ENCODE data around the gene NBR1.
"Not testable (repeated sequence)": the region's sequence is repeated elsewhere in the genome, so short reads cannot be mapped to it uniquely, and the experiment has no call there.

Gene NBR1

DNA sequence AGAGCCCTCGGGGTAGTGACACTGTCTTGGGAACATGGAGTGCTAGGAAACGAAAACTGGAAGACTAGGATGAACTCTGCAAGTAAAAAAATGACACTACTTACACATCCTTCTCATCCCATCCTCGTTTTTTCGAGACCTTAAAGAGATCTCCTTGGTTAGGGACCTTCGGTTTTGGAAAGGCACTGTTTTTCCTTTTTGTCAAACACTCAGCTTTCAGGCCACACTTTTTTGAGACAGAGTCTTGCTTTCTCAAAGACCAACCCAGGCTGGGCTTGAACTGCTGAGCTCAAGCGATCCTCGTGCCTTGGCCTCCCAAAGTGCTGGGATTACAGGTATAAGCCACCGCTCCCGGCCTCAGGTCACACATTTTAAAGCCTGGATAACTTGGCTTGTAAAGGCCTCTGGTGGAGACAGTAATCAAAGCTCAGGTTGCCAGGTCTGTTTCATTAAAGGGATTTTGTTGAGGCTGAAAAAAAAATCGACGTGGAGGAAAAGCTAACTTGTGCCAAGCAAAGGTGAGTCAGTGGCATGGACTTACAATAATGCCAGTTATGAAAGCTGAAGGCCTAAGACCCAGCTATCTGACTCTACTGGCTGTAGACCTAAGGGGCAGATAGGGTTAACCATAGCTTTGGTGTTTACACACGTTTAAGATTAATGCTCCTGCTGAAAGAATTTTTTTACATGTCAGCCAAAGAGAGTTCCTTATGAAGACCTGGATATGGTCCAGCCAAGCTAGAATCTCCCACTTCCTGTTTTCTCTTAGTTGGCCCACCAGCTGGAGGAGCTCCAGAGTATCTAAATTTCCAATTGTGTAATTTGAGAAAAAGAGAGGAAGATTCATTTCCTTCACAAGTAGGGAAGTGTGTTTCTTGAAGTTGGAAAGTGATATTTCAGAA lies 823 bp downstream of the NBR1 start:
- Mint-ChIP-seq H3K36me3 (peaks cover 11% of the 10 kb centered on the region), H3K27ac (no peak overlapping the region), H3K9me3 (no peaks in the 10 kb centered on the region), H3K4me1 (peaks cover 17% of the 10 kb centered on the region), H3K27me3 (no peaks in the 10 kb centered on the region), H3K4me3 (no peak overlapping the region)
- ATAC-seq (ENCODE audit: low read depth) (no peak), DNase-seq (ENCODE audit: low spot score in 2 of 2) (peak; percentile 20 to 21)

DNA sequence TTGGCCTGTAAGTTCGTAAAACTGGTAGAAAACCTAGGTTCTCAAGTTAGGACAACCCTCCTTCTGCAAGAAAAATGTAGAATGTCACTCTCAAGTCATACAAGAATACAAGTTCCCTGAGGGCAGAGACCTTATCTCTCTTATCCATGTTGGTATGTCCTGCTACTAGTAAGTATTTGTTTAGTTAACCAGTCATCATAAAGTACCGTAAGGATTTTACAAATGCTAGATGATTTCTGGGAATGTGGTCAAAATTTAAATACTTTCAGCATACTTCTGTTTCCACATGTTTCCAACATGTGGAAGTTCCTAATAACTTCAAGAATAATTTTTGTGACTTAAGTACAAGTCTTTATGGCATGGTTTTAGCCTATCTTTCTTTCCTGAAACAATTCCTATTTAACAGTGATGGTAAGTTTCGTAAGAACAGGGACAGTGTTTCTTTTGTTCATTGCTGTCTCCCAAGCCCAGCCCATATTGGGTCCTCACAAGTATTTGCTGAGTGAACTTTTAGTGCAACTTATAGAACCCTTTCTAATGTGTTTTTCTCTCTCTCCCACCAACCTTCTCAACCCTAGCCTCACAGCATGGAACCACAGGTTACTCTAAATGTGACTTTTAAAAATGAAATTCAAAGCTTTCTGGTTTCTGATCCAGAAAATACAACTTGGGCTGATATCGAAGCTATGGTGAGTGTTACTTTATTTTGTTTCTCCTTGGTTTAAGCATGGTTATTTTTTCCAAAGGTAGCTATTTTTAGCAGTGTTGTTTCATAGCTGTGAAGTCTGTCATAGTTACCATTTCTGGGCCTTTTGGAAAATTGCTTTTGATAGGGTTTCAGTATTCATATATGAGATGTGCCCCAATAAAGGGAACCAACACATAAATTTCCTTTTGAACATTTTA lies 4.5 kb downstream of the NBR1 start:
- DNase-seq (ENCODE audit: low spot score in 2 of 2) (no peak), ATAC-seq (ENCODE audit: low read depth) (no peak)
- H3K27ac Mint-ChIP-seq, result peak overlapping the region; percentile 85
- no peak overlapping the region for H3K4me3 Mint-ChIP-seq
- no peaks in the 10 kb centered on the region for H3K27me3 Mint-ChIP-seq
- H3K9me3 Mint-ChIP-seq, result no peaks in the 10 kb centered on the region
- H3K4me1 Mint-ChIP-seq, result peaks cover 17% of the 10 kb centered on the region
- H3K36me3 Mint-ChIP-seq, result peaks cover 20% of the 10 kb centered on the region

DNA sequence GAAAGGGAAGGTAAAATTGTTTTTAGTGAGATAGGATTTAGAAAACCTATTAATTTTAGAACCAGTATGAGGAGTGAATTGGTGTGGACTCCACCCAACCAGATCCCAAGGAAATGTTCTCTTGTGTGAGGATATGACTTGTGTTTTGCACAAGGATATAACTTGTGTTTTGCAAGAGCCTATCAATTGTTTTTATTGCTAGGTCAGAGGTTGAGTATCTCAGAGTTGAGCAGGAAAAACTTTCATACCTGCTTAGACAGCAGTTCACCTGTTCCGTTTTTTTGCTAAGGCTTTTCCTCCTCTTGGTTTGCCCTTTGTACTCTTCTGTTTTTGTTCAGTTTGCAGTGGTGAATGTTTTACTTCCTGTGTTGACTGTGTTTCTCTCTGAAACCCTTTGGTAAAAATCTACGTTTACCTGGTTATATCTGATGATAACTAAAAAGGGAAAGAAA lies 5.1 kb downstream of the NBR1 start:
- ATAC-seq (ENCODE audit: low read depth) (no peak), DNase-seq (ENCODE audit: low spot score in 2 of 2) (no peak)
- no peaks in the 10 kb centered on the region for H3K27me3 Mint-ChIP-seq
- H3K4me1 Mint-ChIP-seq, result peaks cover 17% of the 10 kb centered on the region
- H3K4me3 Mint-ChIP-seq, result no peak overlapping the region
- H3K36me3 Mint-ChIP-seq, result peaks cover 22% of the 10 kb centered on the region
- H3K27ac Mint-ChIP-seq, result peak overlapping the region; percentile 85
- no peaks in the 10 kb centered on the region for H3K9me3 Mint-ChIP-seq

DNA sequence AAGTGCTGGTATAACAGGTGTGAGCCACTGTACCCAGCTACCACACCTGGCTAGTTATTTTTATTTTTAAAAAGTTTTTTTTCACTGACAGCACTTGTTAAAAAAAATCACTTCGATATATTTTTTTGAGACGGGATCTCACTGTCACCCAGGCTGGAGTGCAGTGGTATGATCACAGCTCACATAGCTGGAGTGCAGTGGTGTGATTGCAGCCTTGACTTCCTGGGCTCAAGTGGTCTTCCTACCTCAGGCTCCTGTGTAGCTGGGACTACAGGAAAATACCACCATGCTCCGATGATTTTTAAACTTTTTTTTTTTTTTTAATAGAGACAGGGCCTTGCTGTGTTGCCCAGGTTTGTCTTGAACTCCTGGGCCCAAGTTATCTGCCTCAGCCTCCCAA lies 12.9 kb downstream of the NBR1 start:
- ATAC-seq (ENCODE audit: low read depth) (no peak), DNase-seq (ENCODE audit: low spot score in 2 of 2) (no peak)
- Mint-ChIP-seq H3K27ac (no peak overlapping the region), H3K9me3 (no peaks in the 10 kb centered on the region), H3K4me1 (no peaks in the 10 kb centered on the region), H3K36me3 (peaks cover 14% of the 10 kb centered on the region), H3K4me3 (no peak overlapping the region), H3K27me3 (no peaks in the 10 kb centered on the region)

DNA sequence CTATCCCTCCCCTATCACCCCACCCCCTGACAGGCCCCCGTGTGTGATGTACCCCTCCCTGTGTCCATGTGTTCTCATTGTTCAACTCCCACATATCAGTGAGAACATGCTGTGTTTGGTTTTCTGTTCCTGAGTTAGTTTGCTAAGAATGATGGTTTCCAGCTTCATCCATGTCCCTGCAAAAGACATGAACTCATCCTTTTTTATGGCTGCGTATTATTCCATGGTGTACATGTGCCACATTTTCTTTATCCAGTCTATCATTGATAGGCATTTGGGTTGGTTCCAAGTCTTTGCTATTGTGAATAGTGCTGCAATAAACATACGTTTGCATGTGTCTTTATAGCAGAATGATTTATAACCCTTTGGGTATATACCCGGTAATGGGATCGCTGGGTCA lies 15.6 kb downstream of the NBR1 start:
- H3K27ac Mint-ChIP-seq; ATAC-seq (ENCODE audit: low read depth); H3K9me3 Mint-ChIP-seq; H3K4me1 Mint-ChIP-seq; H3K4me3 Mint-ChIP-seq; H3K27me3 Mint-ChIP-seq; DNase-seq (ENCODE audit: low spot score in 2 of 2): not testable (repeated sequence)
- peaks cover 16% of the 10 kb centered on the region for H3K36me3 Mint-ChIP-seq

DNA sequence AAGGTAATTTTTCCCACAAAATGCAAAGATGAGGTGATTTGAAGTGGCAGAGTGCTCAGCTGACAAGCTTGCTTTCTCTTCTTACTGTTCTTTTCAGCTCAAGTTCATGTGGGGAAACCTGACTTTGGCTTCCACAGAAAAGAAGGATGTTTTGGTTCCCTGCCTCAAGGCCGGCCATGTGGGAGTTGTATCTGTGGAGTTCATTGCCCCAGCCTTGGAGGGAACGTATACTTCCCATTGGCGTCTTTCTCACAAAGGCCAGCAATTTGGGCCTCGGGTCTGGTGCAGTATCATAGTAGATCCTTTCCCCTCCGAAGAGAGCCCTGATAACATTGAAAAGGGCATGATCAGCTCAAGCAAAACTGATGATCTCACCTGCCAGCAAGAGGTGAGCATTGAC lies 22.2 kb downstream of the NBR1 start:
- H3K36me3 Mint-ChIP-seq, result peaks cover 35% of the 10 kb centered on the region
- no peak overlapping the region for H3K27ac Mint-ChIP-seq
- H3K27me3 Mint-ChIP-seq, result no peaks in the 10 kb centered on the region
- no peak for ATAC-seq (ENCODE audit: low read depth)
- H3K4me3 Mint-ChIP-seq, result no peak overlapping the region
- no peak for DNase-seq (ENCODE audit: low spot score in 2 of 2)
- H3K4me1 Mint-ChIP-seq, result no peaks in the 10 kb centered on the region
- no peaks in the 10 kb centered on the region for H3K9me3 Mint-ChIP-seq

DNA sequence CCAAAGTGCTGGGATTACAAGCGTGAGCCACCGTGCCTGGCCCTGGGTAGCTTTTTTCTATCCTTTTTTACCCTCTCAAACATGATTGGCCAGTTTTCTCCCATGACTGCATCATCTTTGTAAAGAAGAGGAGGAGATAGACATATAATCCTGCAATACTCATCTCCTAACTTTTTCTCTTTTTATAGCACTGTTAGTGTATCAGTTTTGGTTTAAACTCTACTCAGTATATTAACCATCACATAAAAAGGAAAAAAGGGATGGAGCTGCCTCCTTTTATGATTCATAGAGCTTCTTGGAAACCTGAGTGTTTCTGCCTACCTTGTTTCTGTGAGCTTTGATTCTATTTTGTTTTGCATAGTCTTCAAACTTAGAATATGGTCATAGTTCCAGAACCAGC lies 28.6 kb downstream of the NBR1 start:
- DNase-seq (ENCODE audit: low spot score in 2 of 2) (no peak), ATAC-seq (ENCODE audit: low read depth) (no peak)
- Mint-ChIP-seq H3K4me1 (no peaks in the 10 kb centered on the region), H3K36me3 (peaks cover 30% of the 10 kb centered on the region), H3K27me3 (no peaks in the 10 kb centered on the region), H3K4me3 (no peak overlapping the region), H3K27ac (no peak overlapping the region), H3K9me3 (no peaks in the 10 kb centered on the region)

DNA sequence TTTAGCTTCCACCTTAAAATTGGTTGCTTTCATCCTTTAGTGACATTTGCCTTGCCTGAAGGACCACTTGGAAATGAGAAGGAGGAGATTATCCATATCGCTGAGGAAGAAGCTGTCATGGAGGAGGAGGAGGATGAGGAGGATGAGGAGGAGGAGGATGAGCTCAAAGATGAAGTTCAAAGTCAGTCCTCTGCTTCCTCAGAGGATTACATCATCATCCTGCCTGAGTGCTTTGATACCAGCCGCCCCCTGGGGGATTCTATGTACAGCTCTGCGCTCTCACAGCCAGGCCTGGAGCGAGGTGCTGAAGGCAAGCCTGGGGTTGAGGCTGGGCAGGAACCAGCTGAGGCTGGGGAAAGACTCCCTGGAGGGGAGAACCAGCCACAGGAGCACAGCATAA lies 29.1 kb downstream of the NBR1 start:
- Mint-ChIP-seq H3K27me3 (no peaks in the 10 kb centered on the region), H3K36me3 (peaks cover 28% of the 10 kb centered on the region), H3K4me1 (no peaks in the 10 kb centered on the region), H3K9me3 (no peaks in the 10 kb centered on the region), H3K27ac (no peak overlapping the region), H3K4me3 (no peak overlapping the region)
- ATAC-seq (ENCODE audit: low read depth) (no peak), DNase-seq (ENCODE audit: low spot score in 2 of 2) (no peak)

DNA sequence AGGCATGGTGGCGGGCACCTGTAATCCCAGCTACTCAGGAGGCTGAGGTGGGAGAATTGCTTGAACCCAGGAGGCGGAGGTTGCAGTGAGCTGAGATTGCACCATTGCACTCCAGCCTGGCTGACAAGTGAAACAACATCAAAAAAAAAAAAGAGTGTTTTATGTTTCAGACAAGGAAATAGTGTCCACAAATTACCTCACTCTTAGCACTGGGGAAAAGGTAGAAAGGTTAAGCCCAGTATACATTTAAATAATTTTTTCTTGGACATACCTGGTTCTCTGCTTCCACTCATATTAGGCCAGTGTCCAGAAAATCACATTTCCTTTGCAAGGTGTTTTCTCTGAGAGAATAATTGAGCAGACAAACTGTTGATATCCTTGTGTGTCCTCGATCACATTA lies 32.0 kb downstream of the NBR1 start:
- H3K36me3 Mint-ChIP-seq, result peaks cover 29% of the 10 kb centered on the region
- ATAC-seq (ENCODE audit: low read depth); H3K27me3 Mint-ChIP-seq; H3K9me3 Mint-ChIP-seq; DNase-seq (ENCODE audit: low spot score in 2 of 2); H3K27ac Mint-ChIP-seq; H3K4me1 Mint-ChIP-seq; H3K4me3 Mint-ChIP-seq: not testable (repeated sequence)

DNA sequence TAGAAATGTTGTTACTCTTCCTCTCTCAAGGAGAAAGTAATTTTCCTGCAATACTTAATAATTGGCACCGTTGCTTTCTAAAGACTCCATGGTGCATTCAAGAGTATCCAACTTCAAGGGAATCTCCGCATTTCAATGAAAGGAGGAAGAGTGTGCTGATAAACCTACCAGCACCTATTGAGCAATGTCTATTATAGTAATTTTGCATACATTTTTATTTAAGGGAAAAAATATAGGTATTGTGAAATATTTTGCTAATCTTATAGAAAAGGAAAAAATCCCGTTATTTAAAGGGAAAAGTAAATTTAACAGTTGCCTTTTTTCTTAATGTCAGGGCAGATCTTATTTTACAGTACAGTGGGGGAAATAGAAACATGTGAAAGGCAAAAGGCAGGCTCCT lies 39.6 kb downstream of the NBR1 start:
- H3K9me3 Mint-ChIP-seq, result no peaks in the 10 kb centered on the region
- H3K27me3 Mint-ChIP-seq, result no peaks in the 10 kb centered on the region
- H3K27ac Mint-ChIP-seq, result peak overlapping the region; percentile 93
- ATAC-seq (ENCODE audit: low read depth) (no peak), DNase-seq (ENCODE audit: low spot score in 2 of 2) (no peak)
- H3K4me1 Mint-ChIP-seq, result peaks cover 22% of the 10 kb centered on the region
- peaks cover 15% of the 10 kb centered on the region for H3K36me3 Mint-ChIP-seq
- peak overlapping the region; percentile 94 for H3K4me3 Mint-ChIP-seq

DNA sequence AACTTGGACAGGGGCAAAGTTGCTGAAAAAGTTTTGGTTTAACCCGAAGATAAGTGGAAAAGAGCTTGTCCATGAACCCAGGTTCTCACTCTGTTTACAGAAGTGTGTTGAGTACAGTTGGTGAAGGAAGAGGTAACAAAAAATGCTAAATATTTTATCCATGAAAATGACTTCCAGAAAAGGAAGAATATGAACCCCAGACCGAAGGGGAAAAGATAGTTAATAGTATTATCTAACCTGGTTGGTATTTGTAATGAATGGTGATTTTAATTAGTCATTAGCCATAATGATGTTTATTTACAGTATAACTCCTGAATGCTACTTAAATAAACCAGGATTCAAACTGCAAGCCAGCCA lies 40.1 kb downstream of the NBR1 start:
- peak overlapping the region; percentile 93 for H3K27ac Mint-ChIP-seq
- ATAC-seq (ENCODE audit: low read depth) (no peak), DNase-seq (ENCODE audit: low spot score in 2 of 2) (no peak)
- H3K9me3 Mint-ChIP-seq, result no peaks in the 10 kb centered on the region
- peak overlapping the region; percentile 94 for H3K4me3 Mint-ChIP-seq
- H3K36me3 Mint-ChIP-seq, result peaks cover 17% of the 10 kb centered on the region
- no peaks in the 10 kb centered on the region for H3K27me3 Mint-ChIP-seq
- peaks cover 25% of the 10 kb centered on the region for H3K4me1 Mint-ChIP-seq

DNA sequence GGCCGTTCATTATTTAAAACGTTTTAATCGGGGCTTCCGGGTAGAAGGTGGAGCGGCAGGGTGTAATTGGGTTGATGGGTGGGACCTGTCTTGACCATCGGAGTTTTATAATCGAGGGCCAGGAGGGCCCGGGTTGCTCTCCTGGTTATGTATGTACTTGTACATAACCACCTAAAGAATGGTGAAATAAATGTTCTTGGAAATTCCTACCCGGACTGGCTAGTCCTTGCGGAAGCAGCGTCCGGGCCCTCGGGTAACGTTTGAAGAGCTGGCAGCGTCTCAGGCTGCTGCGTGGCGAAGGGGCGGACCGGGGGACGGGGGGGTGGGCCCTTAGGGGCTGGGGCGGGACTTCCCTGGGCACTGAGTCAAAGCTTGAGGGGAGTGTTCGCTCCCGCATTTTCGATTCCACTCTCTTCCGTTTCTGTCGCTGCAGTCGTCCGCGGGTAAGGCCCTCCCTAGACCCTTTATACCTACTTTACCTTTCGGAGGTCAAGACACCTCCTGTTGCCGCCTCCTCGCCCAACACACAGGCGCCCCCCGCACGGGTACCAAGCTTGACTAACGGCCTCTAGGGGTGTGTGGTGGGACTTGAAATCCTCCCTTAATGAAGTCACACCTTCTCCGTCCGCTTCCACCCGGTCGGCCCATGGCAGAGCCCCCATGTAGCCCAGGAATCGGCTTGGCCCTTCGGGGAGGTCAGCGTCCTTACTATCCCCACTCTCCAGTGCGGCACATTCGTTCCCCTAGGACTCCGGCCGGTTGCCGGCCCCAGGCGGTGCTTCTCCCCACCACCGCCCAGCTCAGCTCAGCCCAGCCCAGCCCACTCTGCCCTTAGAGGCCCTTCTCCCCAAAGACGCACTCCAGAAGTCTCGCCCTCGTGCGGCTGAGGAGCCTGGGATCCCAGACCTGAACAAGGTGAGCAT lies 40.7 kb downstream of the NBR1 start, which contains the start of gene TMEM106A:
Gene TMEM106A (plus strand): TSS at position 396 of the 923 bp plus-strand sequence. CDS start 1,167 bp downstream, outside the sequence.
- peak; percentile 86 for ATAC-seq (ENCODE audit: low read depth)
- peak within 1 kb of the TSS; percentile 94 for H3K4me3 Mint-ChIP-seq
- H3K36me3 Mint-ChIP-seq, result peaks cover 21% of the 10 kb centered on the region
- H3K27ac Mint-ChIP-seq, result peak within 1 kb of the TSS; percentile 93
- DNase-seq (ENCODE audit: low spot score in 2 of 2), result peak; percentile 63 to 72
- H3K27me3 Mint-ChIP-seq, result no peaks in the 10 kb centered on the region
- H3K9me3 Mint-ChIP-seq, result no peaks in the 10 kb centered on the region
- peaks cover 27% of the 10 kb centered on the region for H3K4me1 Mint-ChIP-seq

DNA sequence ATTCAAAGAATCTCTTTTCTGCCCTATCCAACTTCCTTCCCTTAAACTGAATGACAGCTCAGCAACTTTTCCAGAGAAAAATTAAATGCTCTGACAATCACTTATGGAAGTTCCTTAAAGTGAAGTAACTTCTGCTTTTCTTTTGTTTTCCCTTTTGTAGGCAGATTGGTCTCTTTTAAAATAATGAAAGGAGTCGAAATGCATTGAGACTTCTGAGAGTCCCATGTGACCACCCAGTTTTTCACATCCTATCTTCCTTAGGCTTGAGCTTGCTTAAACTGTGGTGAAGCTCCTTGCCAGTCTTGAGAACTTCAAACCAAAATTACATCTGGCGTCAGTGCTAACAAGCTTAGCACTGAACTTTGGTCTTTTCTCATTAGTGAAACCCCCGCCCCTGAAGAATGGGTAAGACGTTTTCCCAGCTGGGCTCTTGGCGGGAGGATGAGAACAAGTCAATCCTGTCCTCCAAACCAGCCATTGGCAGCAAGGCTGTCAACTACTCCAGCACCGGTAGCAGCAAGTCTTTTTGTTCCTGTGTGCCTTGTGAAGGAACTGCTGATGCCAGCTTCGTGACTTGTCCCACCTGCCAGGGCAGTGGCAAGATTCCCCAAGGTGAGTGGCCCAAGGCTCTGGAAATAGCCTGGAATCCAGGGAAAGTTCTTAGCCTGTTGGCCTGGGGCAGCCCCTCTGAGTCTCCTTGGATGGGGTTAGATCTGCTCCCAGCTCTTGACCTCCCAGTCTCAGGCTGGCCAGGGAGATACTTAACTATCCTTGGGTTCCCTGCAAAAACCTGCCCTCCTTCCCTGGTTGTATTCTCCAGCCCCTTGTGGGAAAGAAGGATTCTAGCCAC lies 41.9 kb downstream of the NBR1 start:
- no peak for ATAC-seq (ENCODE audit: low read depth)
- Mint-ChIP-seq H3K27ac (peak overlapping the region; percentile 93), H3K36me3 (peaks cover 21% of the 10 kb centered on the region), H3K27me3 (no peaks in the 10 kb centered on the region), H3K9me3 (no peaks in the 10 kb centered on the region), H3K4me3 (peak overlapping the region; percentile 94), H3K4me1 (peaks cover 27% of the 10 kb centered on the region)
- DNase-seq (ENCODE audit: low spot score in 2 of 2), result no peak

Data from memory B cell (primary cell).